PC-3 (cell line): ENCODE results near the gene TMEM97. TPM values are rescaled to one million over a fixed set of nuclear protein-coding genes. Genes with fewer than 3 reads are reported as not detected.

Experiments
- ATAC-seq: fragments of 200-7000 bp; cut with Tn5 transposase; 2 replicates; pipeline ENCODE4 v1.9.1; 2020; ENCODE audit warnings: mild to moderate bottlenecking, moderate library complexity
- BruUV-seq: library from RNA; stranded (reverse); fragments of 400-500 nt; replicated peaks from 2 replicates; lab custom pipeline; 2021; lab: Mats Ljungman, UMichigan
- CTCF ChIA-PET: fragments of 300-600 bp; sonication (Branson Sonifier 250); formaldehyde crosslinking; loops from one replicate; lab custom pipeline; 2022; ENCODE audit warnings: antibody characterized with exemption; lab: Charles Lee
- POLR2A ChIA-PET: fragments of 300-600 bp; sonication (Branson Sonifier 250); formaldehyde crosslinking; loops from one replicate; lab custom pipeline; 2022; ENCODE audit warnings: antibody characterized with exemption; ENCODE audit not compliant: unreplicated experiment; lab: Charles Lee
- DNase-seq: peaks from one replicate; pipeline ENCODE4 v3.0.0-alpha.2; 2015
- H2AFZ ChIP-seq: fragments of 300-600 bp; sonication (generic); 2 replicates; pipeline ENCODE4 v1.6.0; 2016; ENCODE audit warnings: antibody characterized with exemption, low read length
- H3F3A ChIP-seq: fragments of 300-600 bp; sonication (generic); one replicate; pipeline ENCODE4 v1.6.0; 2017; ENCODE audit warnings: antibody characterized with exemption, low read length, control low read depth, mild to moderate bottlenecking; ENCODE audit not compliant: unreplicated experiment
- H3K27ac ChIP-seq: fragments of 300-600 bp; sonication (generic); 2 replicates; pipeline ENCODE4 v1.5.1; 2016; ENCODE audit warnings: mild to moderate bottlenecking, low read length
- H3K27me3 ChIP-seq: fragments of 300-600 bp; sonication (generic); 2 replicates; pipeline ENCODE4 v1.6.1; 2016; ENCODE audit warnings: low read length, mixed read lengths
- H3K36me3 ChIP-seq: fragments of 300-600 bp; sonication (generic); 2 replicates; pipeline ENCODE4 v1.6.1; 2016; ENCODE audit warnings: low read depth, mixed run types, low read length, mixed read lengths
- H3K4me1 ChIP-seq: fragments of 300-600 bp; sonication (generic); 2 replicates; pipeline ENCODE4 v1.5.1; 2016; ENCODE audit warnings: low read length; ENCODE audit not compliant: insufficient read depth
- H3K4me2 ChIP-seq: fragments of 300-600 bp; sonication (generic); 2 replicates; pipeline ENCODE4 v1.6.0; 2016; ENCODE audit warnings: low read length
- H3K4me3 ChIP-seq: fragments of 300-600 bp; sonication (generic); 2 replicates; pipeline ENCODE4 v1.5.1; 2016; ENCODE audit warnings: mild to moderate bottlenecking, low read length, mixed read lengths
- H3K79me2 ChIP-seq: fragments of 300-600 bp; sonication (generic); 2 replicates; pipeline ENCODE4 v1.6.1; 2017; ENCODE audit warnings: low read length, mixed read lengths
- H3K9ac ChIP-seq: fragments of 300-600 bp; sonication (generic); 2 replicates; pipeline ENCODE4 v1.6.0; 2016; ENCODE audit warnings: mild to moderate bottlenecking, low read length
- H3K9me2 ChIP-seq: fragments of 300-600 bp; sonication (generic); replicated peaks from 2 replicates; pipeline ENCODE4 v1.6.1; 2016; ENCODE audit warnings: mixed run types, low read length, mixed read lengths
- H3K9me3 ChIP-seq: fragments of 300-600 bp; sonication (generic); 2 replicates; pipeline ENCODE4 v1.6.1; 2016; ENCODE audit warnings: low read length, mixed read lengths
- H4K20me1 ChIP-seq: fragments of 300-600 bp; sonication (generic); 2 replicates; pipeline ENCODE4 v1.6.1; 2016; ENCODE audit warnings: low read length, mixed read lengths
- EZH2 ChIP-seq: fragments of 300-600 bp; sonication (generic); IDR thresholded peaks from one replicate; pipeline ENCODE4 v1.6.1; 2017; ENCODE audit warnings: antibody characterized with exemption, mild to moderate bottlenecking, low read length; ENCODE audit not compliant: unreplicated experiment
- EZH2phosphoT487 ChIP-seq: fragments of 300-600 bp; sonication (generic); IDR thresholded peaks from 2 replicates; pipeline ENCODE4 v1.6.1; 2018; ENCODE audit warnings: mild to moderate bottlenecking, antibody characterized with exemption, low read length, borderline replicate concordance
- intact Hi-C: fragments of 100-400 bp; cut with micrococcal nuclease; formaldehyde crosslinking; loops from 2 replicates; pipeline ENCODE4 v1.9.0; 2023
- total RNA-seq: library from RNA; depleted of rRNA; stranded (reverse); fragments of >200 nt; gene quantifications from 2 replicates; pipeline ENCODE4 v1.2.3, GENCODE V29; 2014
- TF ChIP-seq, protein P1 (sequence below): fragments of 300-600 bp; sonication (generic); conservative IDR thresholded peaks from 2 replicates; pipeline ENCODE4 v1.5.1; 2017; ENCODE audit warnings: antibody characterized with exemption, low read depth, mild to moderate bottlenecking, low read length

The TMEM97 gene
- total RNA-seq, 1 experiment from 2014 or later = 40.5 TPM

DNA sequence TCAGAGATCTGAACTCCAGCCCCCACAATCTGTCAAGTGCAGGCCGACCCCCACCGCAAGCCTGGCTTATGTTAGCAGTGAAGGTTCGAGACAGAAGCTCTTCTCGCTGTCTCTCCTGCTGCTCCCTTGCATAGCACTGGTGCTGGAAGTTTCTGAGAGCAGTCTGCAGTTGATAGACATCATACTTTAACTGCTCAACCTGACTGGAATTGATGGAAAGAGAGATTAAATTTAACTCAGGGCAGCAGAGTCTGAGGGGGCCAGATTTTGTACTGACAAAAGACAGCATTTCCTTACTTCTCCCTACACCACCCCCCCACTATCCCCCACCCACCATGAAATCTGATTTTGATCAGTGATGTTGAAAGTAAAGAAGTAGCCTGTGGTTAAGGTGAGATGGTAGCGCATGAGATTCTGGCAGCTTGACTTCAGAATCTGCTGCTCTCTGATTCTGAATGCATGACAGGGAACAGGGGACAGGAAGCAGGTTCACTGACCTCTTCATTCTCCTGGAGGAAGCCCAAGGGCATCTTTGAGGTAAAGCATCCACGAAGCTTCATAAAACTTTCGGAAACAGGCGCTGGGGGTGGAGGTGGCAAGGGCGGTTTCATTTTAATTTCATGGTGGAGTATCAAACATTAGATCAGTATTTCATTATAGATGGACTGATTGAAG lies 44.3 kb upstream of the TMEM97 start:
- Histone ChIP-seq H3K9me3 (no peaks in the 10 kb centered on the region), H3K27ac (no peak overlapping the region), H3K4me1 (peaks cover 9% of the 10 kb centered on the region), H2AFZ (no peak overlapping the region), H3K4me3 (no peak overlapping the region), H4K20me1 (no peaks in the 10 kb centered on the region), H3K9ac (no peak overlapping the region), H3K4me2 (no peak overlapping the region), H3K9me2 (no peaks in the 10 kb centered on the region), H3F3A (no peaks in the 10 kb centered on the region), H3K27me3 (no peaks in the 10 kb centered on the region), H3K79me2 (no peaks in the 10 kb centered on the region), H3K36me3 (no peaks in the 10 kb centered on the region)
- DNase-seq (no peak), ATAC-seq (no peak)
- BruUV-seq = no TSS peak
- intact Hi-C loops = no loop called here
- TF ChIP-seq EZH2phosphoT487 (no peak), EZH2 (no peak)
- TF ChIP-seq, protein P1, sequence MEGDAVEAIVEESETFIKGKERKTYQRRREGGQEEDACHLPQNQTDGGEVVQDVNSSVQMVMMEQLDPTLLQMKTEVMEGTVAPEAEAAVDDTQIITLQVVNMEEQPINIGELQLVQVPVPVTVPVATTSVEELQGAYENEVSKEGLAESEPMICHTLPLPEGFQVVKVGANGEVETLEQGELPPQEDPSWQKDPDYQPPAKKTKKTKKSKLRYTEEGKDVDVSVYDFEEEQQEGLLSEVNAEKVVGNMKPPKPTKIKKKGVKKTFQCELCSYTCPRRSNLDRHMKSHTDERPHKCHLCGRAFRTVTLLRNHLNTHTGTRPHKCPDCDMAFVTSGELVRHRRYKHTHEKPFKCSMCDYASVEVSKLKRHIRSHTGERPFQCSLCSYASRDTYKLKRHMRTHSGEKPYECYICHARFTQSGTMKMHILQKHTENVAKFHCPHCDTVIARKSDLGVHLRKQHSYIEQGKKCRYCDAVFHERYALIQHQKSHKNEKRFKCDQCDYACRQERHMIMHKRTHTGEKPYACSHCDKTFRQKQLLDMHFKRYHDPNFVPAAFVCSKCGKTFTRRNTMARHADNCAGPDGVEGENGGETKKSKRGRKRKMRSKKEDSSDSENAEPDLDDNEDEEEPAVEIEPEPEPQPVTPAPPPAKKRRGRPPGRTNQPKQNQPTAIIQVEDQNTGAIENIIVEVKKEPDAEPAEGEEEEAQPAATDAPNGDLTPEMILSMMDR = no peak
- ChIA-PET CTCF (no interaction called here), POLR2A (no interaction called here)

DNA sequence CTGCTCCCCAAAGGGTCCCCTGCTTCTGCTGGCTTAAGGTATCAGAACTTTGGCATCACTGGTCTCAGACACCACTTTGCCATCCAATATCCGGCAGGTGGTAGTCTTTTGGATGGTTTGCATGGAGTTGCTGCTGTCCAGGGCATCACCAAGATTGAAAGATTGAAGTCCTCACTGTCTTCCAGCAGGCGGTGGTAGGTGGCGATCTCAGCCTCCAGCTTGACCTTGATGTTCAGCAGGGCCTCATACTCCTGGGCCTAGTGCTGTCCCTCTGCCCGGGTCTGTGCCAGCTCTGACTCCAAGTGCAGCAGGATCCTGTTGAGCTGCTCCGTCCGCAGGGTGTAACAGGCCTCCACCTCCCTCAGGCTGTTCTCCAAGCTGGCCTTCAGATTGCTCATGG lies 43.0 kb upstream of the TMEM97 start:
- H3K4me2 ChIP-seq = no peak overlapping the region
- no TSS peak for BruUV-seq
- ATAC-seq (no peak), DNase-seq (no peak)
- H3K79me2 ChIP-seq = no peaks in the 10 kb centered on the region
- no peaks in the 10 kb centered on the region for H3K27me3 ChIP-seq
- H3K27ac ChIP-seq = no peak overlapping the region
- H3K36me3 ChIP-seq = no peaks in the 10 kb centered on the region
- no peaks in the 10 kb centered on the region for H3K9me3 ChIP-seq
- H3K4me1 ChIP-seq = peaks cover 9% of the 10 kb centered on the region
- H3F3A ChIP-seq = no peaks in the 10 kb centered on the region
- intact Hi-C loops = no loop called here
- ChIA-PET POLR2A (no interaction called here), CTCF (no interaction called here)
- H2AFZ ChIP-seq = no peak overlapping the region
- no peaks in the 10 kb centered on the region for H4K20me1 ChIP-seq
- H3K4me3 ChIP-seq = no peak overlapping the region
- no peak overlapping the region for H3K9ac ChIP-seq
- H3K9me2 ChIP-seq = no peaks in the 10 kb centered on the region
- TF ChIP-seq EZH2phosphoT487 (no peak), EZH2 (no peak)
- TF ChIP-seq, protein P1 = no peak

DNA sequence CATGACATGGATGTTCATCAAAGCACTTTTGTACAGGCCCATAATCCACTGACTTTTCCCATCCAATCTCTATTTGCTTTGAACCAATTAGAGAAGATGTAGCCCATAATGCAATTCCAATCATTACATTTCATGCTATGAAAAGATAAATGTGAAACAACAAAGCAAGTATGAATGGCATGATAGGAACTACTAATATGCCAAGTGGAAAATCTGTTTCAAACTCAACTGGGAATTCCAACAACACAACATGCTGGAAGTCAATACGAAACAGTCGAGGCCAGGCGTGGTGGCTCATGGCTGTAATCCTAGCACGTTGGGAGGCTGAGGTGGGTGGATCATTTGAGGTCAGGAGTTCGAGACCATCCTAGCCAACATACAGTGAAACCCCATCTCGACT lies 39.6 kb upstream of the TMEM97 start:
- ATAC-seq (no peak), DNase-seq (no peak)
- no TSS peak for BruUV-seq
- H3K4me3 ChIP-seq = no peak overlapping the region
- H3K9me3 ChIP-seq = no peaks in the 10 kb centered on the region
- no peak overlapping the region for H2AFZ ChIP-seq
- no peak overlapping the region for H3K9ac ChIP-seq
- H3K27ac ChIP-seq = no peak overlapping the region
- TF ChIP-seq EZH2 = no peak
- H3K4me1 ChIP-seq = peaks cover 13% of the 10 kb centered on the region
- intact Hi-C loops = no loop called here
- H3K27me3 ChIP-seq = no peaks in the 10 kb centered on the region
- ChIA-PET CTCF (no interaction called here), POLR2A (no interaction called here)
- no peaks in the 10 kb centered on the region for H3K79me2 ChIP-seq
- H3K36me3 ChIP-seq = no peaks in the 10 kb centered on the region
- no peaks in the 10 kb centered on the region for H4K20me1 ChIP-seq
- H3F3A ChIP-seq = no peaks in the 10 kb centered on the region
- H3K4me2 ChIP-seq = no peak overlapping the region
- H3K9me2 ChIP-seq = no peaks in the 10 kb centered on the region
